HG02981 (cell line): Measurements from ENCODE around the gene SMIM45.

Experiments
- ATAC-seq: cut with Tn5 transposase; IDR thresholded peaks from one replicate; pipeline ENCODE4 v1.9.1; 2021; ENCODE audit warnings: mild to moderate bottlenecking, moderate library complexity; ENCODE audit not compliant: unreplicated experiment

SMIM45 gene

GRCh38 chr22:41951898-41952474 lies at the start of gene SMIM45:
TSS of gene SMIM45 (plus strand) at chr22:41952150.
- ATAC-seq = no peak

GRCh38 chr22:41902932-41903421 lies 49.0 kb upstream of the SMIM45 start:
- no peak for ATAC-seq

GRCh38 chr22:41904450-41905410 lies 47.2 kb upstream of the SMIM45 start:
- no peak for ATAC-seq

GRCh38 chr22:41905411-41906202 lies 46.3 kb upstream of the SMIM45 start:
- no peak for ATAC-seq

- no peak for ATAC-seq
Measured at GRCh38 chr22:41906822-41907221, 45.1 kb upstream of the SMIM45 start.

GRCh38 chr22:41907436-41908401 lies 44.2 kb upstream of the SMIM45 start:
- ATAC-seq = no peak

GRCh38 chr22:41908411-41909309 lies 43.3 kb upstream of the SMIM45 start:
- no peak for ATAC-seq

- ATAC-seq = no peak
Measured at GRCh38 chr22:41909310-41910049, 42.5 kb upstream of the SMIM45 start.

GRCh38 chr22:41910050-41911000 lies 41.6 kb upstream of the SMIM45 start:
- ATAC-seq = no peak

GRCh38 chr22:41911001-41911611 lies 40.8 kb upstream of the SMIM45 start:
- ATAC-seq = no peak

- no peak for ATAC-seq
Measured at GRCh38 chr22:41912338-41913039, 39.5 kb upstream of the SMIM45 start.

GRCh38 chr22:41913040-41913719 lies 38.8 kb upstream of the SMIM45 start:
- ATAC-seq = no peak

GRCh38 chr22:41913842-41914534 lies 38.0 kb upstream of the SMIM45 start:
- ATAC-seq = no peak

GRCh38 chr22:41914611-41915034 lies 37.3 kb upstream of the SMIM45 start:
- no peak for ATAC-seq
